Gastrocnemius medialis (tissue), 4 donors: Measurements from ENCODE around the gene SH3TC1.

Experiments
- CTCF ChIP-seq, 5 experiments: fragments of 450-650 bp in 3 of 5; fragments of 200-600 bp in 2 of 5; sonication (generic) in 2 of 5; IDR thresholded peaks in 4 of 5; conservative IDR thresholded peaks in 1 of 5; 1 replicate in 4 of 5; 2 replicates in 1 of 5; pipeline ENCODE4 v1.5.1; 2016 to 2019; ENCODE audit warnings: antibody characterized with exemption in 5 of 5, mild to moderate bottlenecking in 3 of 5, moderate library complexity in 3 of 5
- POLR2A ChIP-seq, 2 donors: fragments of 450-650 bp; IDR thresholded peaks; one replicate each; pipeline ENCODE4 v1.6.1; 2017; ENCODE audit warnings: antibody characterized with exemption in 2 of 2, mild to moderate bottlenecking in 2 of 2, moderate library complexity in 2 of 2

- TF ChIP-seq CTCF (IDR thresholded peaks at IDR 0.05 in 4 of 5, conservative IDR thresholded peaks at IDR 0.05 in 1 of 5) (no peak), POLR2A (IDR thresholded peaks at IDR 0.05) (no peak)
Measured at GRCh38 chr4:8155048-8155447, 44.0 kb upstream of the SH3TC1 start.
